IMR-90 (cell line): ENCODE data around the gene FARP1. TPM values are rescaled to one million over a fixed set of nuclear protein-coding genes. Genes with fewer than 3 reads are reported as not detected.

Experiments
- ATAC-seq: fragments of 200-7000 bp; cut with Tn5 transposase; 2 replicates; pipeline ENCODE4 v1.9.1; 2020; ENCODE audit warnings: low read depth, mild to moderate bottlenecking, moderate library complexity
- BruUV-seq: library from RNA; stranded (reverse); fragments of 400-500 nt; replicated peaks from 2 replicates; lab custom pipeline; 2021; lab: Mats Ljungman, UMichigan
- CTCF ChIA-PET: fragments of 300-600 bp; formaldehyde crosslinking; extraction: SDS; loops from one replicate; lab custom pipeline; 2021; ENCODE audit warnings: antibody characterized with exemption; lab: Yijun Ruan, JAX
- POLR2A ChIA-PET: fragments of 300-600 bp; sonication (Branson Sonifier 250); formaldehyde crosslinking; loops from one replicate; lab custom pipeline; 2022; ENCODE audit warnings: antibody characterized with exemption; ENCODE audit not compliant: unreplicated experiment; lab: Charles Lee
- DNase-seq: peaks from one replicate; pipeline ENCODE4 v3.0.0; 2013
- H2AFZ ChIP-seq: replicated peaks from 2 replicates; pipeline ENCODE3; 2013; ENCODE audit warnings: low read length, mild to moderate bottlenecking; ENCODE audit not compliant: poor library complexity
- H2AK5ac ChIP-seq: 2 replicates; pipeline ENCODE4 v1.6.1; 2013; ENCODE audit warnings: low read depth, low read length, inconsistent platforms
- H2AK9ac ChIP-seq: replicated peaks from 2 replicates; pipeline ENCODE3; 2013; ENCODE audit warnings: mild to moderate bottlenecking, low read depth, low read length, moderate library complexity; ENCODE audit not compliant: poor library complexity
- H2BK120ac ChIP-seq: 2 replicates; pipeline ENCODE4 v1.6.1; 2013; ENCODE audit warnings: low read depth, low read length, inconsistent platforms
- H2BK15ac ChIP-seq: 3 replicates; pipeline ENCODE4 v1.6.1; 2013; ENCODE audit warnings: low read depth, low read length, inconsistent platforms
- H2BK20ac ChIP-seq: 2 replicates; pipeline ENCODE4 v1.6.1; 2013; ENCODE audit warnings: low read depth, mild to moderate bottlenecking, inconsistent platforms, low read length, moderate library complexity
- H2BK5ac ChIP-seq: 2 replicates; pipeline ENCODE4 v1.6.1; 2013; ENCODE audit warnings: mild to moderate bottlenecking, low read depth, low read length, inconsistent platforms; ENCODE audit not compliant: poor library complexity, severe bottlenecking
- H3K14ac ChIP-seq: replicated peaks from 2 replicates; pipeline ENCODE4 v1.6.1; 2013; ENCODE audit warnings: low read depth, low read length, inconsistent platforms
- H3K18ac ChIP-seq: 2 replicates; pipeline ENCODE4 v1.6.1; 2013; ENCODE audit warnings: low read depth, low read length, control low read depth
- H3K23ac ChIP-seq: 2 replicates; pipeline ENCODE4 v1.6.1; 2013; ENCODE audit warnings: low read depth, low read length, inconsistent platforms
- H3K27ac ChIP-seq: 2 replicates; pipeline ENCODE4 v1.5.1; 2013; ENCODE audit warnings: mild to moderate bottlenecking, control low read depth, low read length; ENCODE audit not compliant: insufficient read depth
- H3K27me3 ChIP-seq: 2 replicates; pipeline ENCODE4 v1.6.1; 2013; ENCODE audit warnings: low read length; ENCODE audit not compliant: control insufficient read depth, insufficient read depth
- H3K36me3 ChIP-seq: 2 replicates; pipeline ENCODE4 v1.6.1; 2013; ENCODE audit warnings: low read length, mixed read lengths; ENCODE audit not compliant: control insufficient read depth, insufficient read depth
- H3K4ac ChIP-seq: 2 replicates; pipeline ENCODE4 v1.6.1; 2013; ENCODE audit warnings: low read depth, low read length, inconsistent platforms
- H3K4me1 ChIP-seq: 2 replicates; pipeline ENCODE4 v1.6.1; 2013; ENCODE audit warnings: low read length, mixed read lengths; ENCODE audit not compliant: control insufficient read depth, insufficient read depth
- H3K4me2 ChIP-seq: 2 replicates; pipeline ENCODE4 v1.6.1; 2013; ENCODE audit warnings: low read depth, mild to moderate bottlenecking, control low read depth, low read length, moderate library complexity
- H3K4me3 ChIP-seq: 2 replicates; pipeline ENCODE4 v1.5.1; 2013; ENCODE audit warnings: low read depth, mild to moderate bottlenecking, control low read depth, low read length, moderate library complexity; ENCODE audit not compliant: insufficient read depth
- H3K56ac ChIP-seq: 2 replicates; pipeline ENCODE4 v1.6.1; 2013; ENCODE audit warnings: low read length, inconsistent platforms; ENCODE audit not compliant: insufficient read depth; ENCODE audit errors: extremely low read depth
- H3K79me1 ChIP-seq, 2 experiments: 2 replicates each; pipeline ENCODE4 v1.6.1; 2013; ENCODE audit warnings: low read length in 2 of 2, inconsistent platforms in 1 of 2, low read depth in 1 of 2
- H3K9ac ChIP-seq: 2 replicates; pipeline ENCODE4 v1.6.1; 2013; ENCODE audit warnings: low read depth, low read length, control low read depth
- H3K9me1 ChIP-seq: 2 replicates; pipeline ENCODE4 v1.6.1; 2013; ENCODE audit warnings: low read length, inconsistent platforms; ENCODE audit not compliant: insufficient read depth
- H3K9me3 ChIP-seq: 2 replicates; pipeline ENCODE4 v1.6.1; 2013; ENCODE audit warnings: low read length; ENCODE audit not compliant: control insufficient read depth, insufficient read depth
- H4K20me1 ChIP-seq: 2 replicates; pipeline ENCODE4 v1.6.1; 2013; ENCODE audit warnings: low read length, inconsistent platforms; ENCODE audit not compliant: insufficient read depth
- H4K5ac ChIP-seq: 2 replicates; pipeline ENCODE4 v1.6.1; 2013; ENCODE audit warnings: mild to moderate bottlenecking, low read depth, low read length, control low read depth
- H4K8ac ChIP-seq, 2 experiments: 2 replicates each; pipeline ENCODE4 v1.6.1; 2013; ENCODE audit warnings: low read depth in 2 of 2, low read length in 2 of 2, control low read depth in 1 of 2, inconsistent platforms in 1 of 2
- H4K91ac ChIP-seq: 2 replicates; pipeline ENCODE4 v1.6.1; 2013; ENCODE audit warnings: low read depth, low read length, inconsistent platforms; ENCODE audit not compliant: insufficient read depth
- BHLHE40 ChIP-seq: fragments of 150-350 bp; IDR thresholded peaks from 2 replicates; pipeline ENCODE4 v1.6.1; 2016; ENCODE audit warnings: mild to moderate bottlenecking, low read depth, low read length
- CEBPB ChIP-seq: IDR thresholded peaks from 2 replicates; pipeline ENCODE4 v1.6.1; 2012; ENCODE audit warnings: low read depth, low read length, improper control_type of control experiment
- CHD1 ChIP-seq: IDR thresholded peaks from 2 replicates; pipeline ENCODE4 v1.6.1; 2012; ENCODE audit warnings: low read depth, low read length, improper control_type of control experiment
- FOS ChIP-seq: fragments of 150-350 bp; IDR thresholded peaks from 2 replicates; pipeline ENCODE4 v1.6.1; 2016; ENCODE audit warnings: low read depth, low read length
- MAFK ChIP-seq: IDR thresholded peaks from 2 replicates; pipeline ENCODE4 v1.6.1; 2012; ENCODE audit warnings: low read depth, low read length, improper control_type of control experiment
- MAZ ChIP-seq: IDR thresholded peaks from 2 replicates; pipeline ENCODE4 v1.6.1; 2012; ENCODE audit warnings: low read depth, mild to moderate bottlenecking, low read length, improper control_type of control experiment, moderate library complexity, borderline replicate concordance
- MXI1 ChIP-seq: IDR thresholded peaks from 2 replicates; pipeline ENCODE4 v1.6.1; 2012; ENCODE audit warnings: low read depth, mild to moderate bottlenecking, low read length, moderate library complexity, borderline replicate concordance
- NFE2L2 ChIP-seq: fragments of 150-350 bp; IDR thresholded peaks from 2 replicates; pipeline ENCODE4 v1.6.1; 2016; ENCODE audit warnings: low read depth, mild to moderate bottlenecking, low read length
- POLR2A ChIP-seq: IDR thresholded peaks from 2 replicates; pipeline ENCODE4 v1.6.1; 2012; ENCODE audit warnings: mild to moderate bottlenecking, low read depth, low read length
- RAD21 ChIP-seq: IDR thresholded peaks from 2 replicates; pipeline ENCODE4 v1.6.1; 2012; ENCODE audit warnings: low read length, improper control_type of control experiment
- RCOR1 ChIP-seq: IDR thresholded peaks from 2 replicates; pipeline ENCODE4 v1.6.1; 2012; ENCODE audit warnings: mild to moderate bottlenecking, low read length, improper control_type of control experiment; ENCODE audit not compliant: insufficient replicate concordance
- RFX5 ChIP-seq: IDR thresholded peaks from 2 replicates; pipeline ENCODE4 v1.8.0; 2012; ENCODE audit warnings: low read depth, mild to moderate bottlenecking, low read length, moderate library complexity
- SMC3 ChIP-seq: fragments of 150-350 bp; IDR thresholded peaks from 2 replicates; pipeline ENCODE4 v1.6.1; 2016; ENCODE audit warnings: low read depth, mild to moderate bottlenecking, antibody characterized with exemption, low read length, moderate library complexity
- WGBS, 2 experiments: methylation state at CpG; one replicate each; pipeline versions ENCODE4 v1.1.5 to v1.1.7; 2013; ENCODE audit warnings: missing lambda C conversion rate in 2 of 2; ENCODE audit not compliant: insufficient read length in 1 of 2; ENCODE audit errors: extremely low coverage in 2 of 2; 5-methylcytosine and 5-hydroxymethylcytosine counted together
- dilution Hi-C: fragments of 300-500 bp; cut with HindIII; formaldehyde crosslinking; loops from one replicate; pipeline ENCODE4 v1.14.3; 2018; ENCODE audit warnings: low sequenced_read_pairs; ENCODE audit not compliant: unreplicated experiment
- in situ Hi-C: fragments of 300-500 bp; cut with MboI; formaldehyde crosslinking; loops from 3 replicates; pipeline ENCODE4 v1.14.3; 2019; ENCODE audit warnings: low sequenced_read_pairs, inconsistent platforms, mixed read lengths
- intact Hi-C: fragments of 100-400 bp; cut with micrococcal nuclease; formaldehyde crosslinking; loops from 2 replicates; pipeline ENCODE4 v1.10.0; 2022
- polyA plus RNA-seq, 3 experiments: library from polyadenylated mRNA; depleted of rRNA; stranded (reverse); fragments of >200 nt; gene quantifications; 2 replicates each; pipeline ENCODE4 v1.2.3, GENCODE V29; 2012; ENCODE audit warnings: low replicate concordance in 1 of 3
- total RNA-seq: library from RNA; depleted of rRNA; stranded (reverse); fragments of >200 nt; gene quantifications from 2 replicates; pipeline ENCODE4 v1.2.3, GENCODE V29; 2012
- TF ChIP-seq, protein P1 (sequence below): conservative IDR thresholded peaks from 2 replicates; pipeline ENCODE4 v1.5.1; 2012; ENCODE audit warnings: mild to moderate bottlenecking, low read depth, low read length, improper control_type of control experiment
- TF ChIP-seq, protein P2 (sequence below): fragments of 150-350 bp; IDR thresholded peaks from 2 replicates; pipeline ENCODE4 v1.6.1; 2017; ENCODE audit warnings: mild to moderate bottlenecking, antibody characterized with exemption, low read length, low read depth
- TF ChIP-seq, protein P3 (sequence below): fragments of 150-350 bp; IDR thresholded peaks from 2 replicates; pipeline ENCODE4 v1.6.1; 2016; ENCODE audit warnings: low read depth, mild to moderate bottlenecking, low read length, moderate library complexity, borderline replicate concordance

FARP1 gene
- total and polyA plus RNA-seq, 2 of the 4 experiments (the other 2 are of a cell fraction) = 39.6 to 57.0 TPM

DNA sequence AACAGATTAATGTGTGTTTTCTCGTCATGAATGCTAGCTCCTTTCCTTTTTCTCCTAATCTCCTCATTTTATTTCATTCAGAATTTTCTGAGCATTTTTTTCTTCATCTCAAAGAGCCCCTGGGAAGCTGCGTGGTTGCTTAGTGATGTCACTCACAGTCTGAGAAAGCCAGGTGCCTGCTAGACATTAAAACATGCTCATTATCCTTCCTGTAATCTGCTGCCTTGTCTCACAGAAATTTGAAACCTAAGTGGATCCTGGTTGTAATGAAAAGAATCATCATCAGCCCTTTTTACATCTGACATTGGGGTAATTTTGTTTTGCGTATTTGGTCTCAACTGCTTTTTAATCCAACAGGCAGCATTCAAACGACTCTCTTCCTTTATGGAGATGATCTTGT, 142.4 kb downstream of the FARP1 start:
- intact Hi-C loops = no loop called here
- no peak overlapping the region for H3K4ac ChIP-seq
- peaks cover 19% of the 10 kb centered on the region for H3K9me1 ChIP-seq
- peaks cover 6% of the 10 kb centered on the region; the same call in 1 of the 2 replicates for H3K36me3 ChIP-seq
- no peak overlapping the region for H2BK15ac ChIP-seq
- H2BK5ac ChIP-seq = no peak overlapping the region
- H3K9me3 ChIP-seq = no peaks in the 10 kb centered on the region
- no peak overlapping the region for H2BK20ac ChIP-seq
- ChIA-PET POLR2A (no interaction called here), CTCF (no interaction called here)
- H4K5ac ChIP-seq = no peak overlapping the region
- H2AK5ac ChIP-seq = no peak overlapping the region
- DNase-seq = peak; percentile 49
- no peak overlapping the region; the same call in 1 of the 2 replicates for H3K23ac ChIP-seq
- no peak overlapping the region for H4K91ac ChIP-seq
- in situ Hi-C loops = no loop called here
- no peak overlapping the region for H3K14ac ChIP-seq
- no CpG with 5 or more reads among the region's 4 CpGs for WGBS, 2 experiments
- no peak for ATAC-seq
- no peaks in the 10 kb centered on the region for H3K27me3 ChIP-seq
- no peak for TF ChIP-seq CHD1
- no peak for TF ChIP-seq SMC3
- no peak for TF ChIP-seq RAD21
- TF ChIP-seq MAZ = no peak
- TF ChIP-seq, protein P1, sequence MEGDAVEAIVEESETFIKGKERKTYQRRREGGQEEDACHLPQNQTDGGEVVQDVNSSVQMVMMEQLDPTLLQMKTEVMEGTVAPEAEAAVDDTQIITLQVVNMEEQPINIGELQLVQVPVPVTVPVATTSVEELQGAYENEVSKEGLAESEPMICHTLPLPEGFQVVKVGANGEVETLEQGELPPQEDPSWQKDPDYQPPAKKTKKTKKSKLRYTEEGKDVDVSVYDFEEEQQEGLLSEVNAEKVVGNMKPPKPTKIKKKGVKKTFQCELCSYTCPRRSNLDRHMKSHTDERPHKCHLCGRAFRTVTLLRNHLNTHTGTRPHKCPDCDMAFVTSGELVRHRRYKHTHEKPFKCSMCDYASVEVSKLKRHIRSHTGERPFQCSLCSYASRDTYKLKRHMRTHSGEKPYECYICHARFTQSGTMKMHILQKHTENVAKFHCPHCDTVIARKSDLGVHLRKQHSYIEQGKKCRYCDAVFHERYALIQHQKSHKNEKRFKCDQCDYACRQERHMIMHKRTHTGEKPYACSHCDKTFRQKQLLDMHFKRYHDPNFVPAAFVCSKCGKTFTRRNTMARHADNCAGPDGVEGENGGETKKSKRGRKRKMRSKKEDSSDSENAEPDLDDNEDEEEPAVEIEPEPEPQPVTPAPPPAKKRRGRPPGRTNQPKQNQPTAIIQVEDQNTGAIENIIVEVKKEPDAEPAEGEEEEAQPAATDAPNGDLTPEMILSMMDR = no peak
- TF ChIP-seq, protein P2, sequence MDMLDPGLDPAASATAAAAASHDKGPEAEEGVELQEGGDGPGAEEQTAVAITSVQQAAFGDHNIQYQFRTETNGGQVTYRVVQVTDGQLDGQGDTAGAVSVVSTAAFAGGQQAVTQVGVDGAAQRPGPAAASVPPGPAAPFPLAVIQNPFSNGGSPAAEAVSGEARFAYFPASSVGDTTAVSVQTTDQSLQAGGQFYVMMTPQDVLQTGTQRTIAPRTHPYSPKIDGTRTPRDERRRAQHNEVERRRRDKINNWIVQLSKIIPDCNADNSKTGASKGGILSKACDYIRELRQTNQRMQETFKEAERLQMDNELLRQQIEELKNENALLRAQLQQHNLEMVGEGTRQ = no peak
- no peak for TF ChIP-seq NFE2L2
- TF ChIP-seq RCOR1 = no peak
- no peak for TF ChIP-seq MXI1
- TF ChIP-seq CEBPB = no peak
- TF ChIP-seq, protein P3, sequence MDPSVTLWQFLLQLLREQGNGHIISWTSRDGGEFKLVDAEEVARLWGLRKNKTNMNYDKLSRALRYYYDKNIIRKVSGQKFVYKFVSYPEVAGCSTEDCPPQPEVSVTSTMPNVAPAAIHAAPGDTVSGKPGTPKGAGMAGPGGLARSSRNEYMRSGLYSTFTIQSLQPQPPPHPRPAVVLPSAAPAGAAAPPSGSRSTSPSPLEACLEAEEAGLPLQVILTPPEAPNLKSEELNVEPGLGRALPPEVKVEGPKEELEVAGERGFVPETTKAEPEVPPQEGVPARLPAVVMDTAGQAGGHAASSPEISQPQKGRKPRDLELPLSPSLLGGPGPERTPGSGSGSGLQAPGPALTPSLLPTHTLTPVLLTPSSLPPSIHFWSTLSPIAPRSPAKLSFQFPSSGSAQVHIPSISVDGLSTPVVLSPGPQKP = no peak
- TF ChIP-seq POLR2A = no peak
- TF ChIP-seq FOS = no peak
- no peak for TF ChIP-seq RFX5
- no peak for TF ChIP-seq MAFK
- no peak for TF ChIP-seq BHLHE40
- no peak overlapping the region for H3K56ac ChIP-seq
- no peak overlapping the region for H3K9ac ChIP-seq
- no peak overlapping the region for H3K4me2 ChIP-seq
- no peak overlapping the region for H2AK9ac ChIP-seq
- peaks cover 22% of the 10 kb centered on the region for H4K20me1 ChIP-seq
- H4K8ac ChIP-seq = no peak overlapping the region
- peaks cover 45 to 81% of the 10 kb centered on the region in 2 experiments for H3K79me1 ChIP-seq
- H3K4me3 ChIP-seq = no peak overlapping the region
- H2BK120ac ChIP-seq = no peak overlapping the region
- no TSS peak for BruUV-seq
- H2AFZ ChIP-seq = no peak overlapping the region
- H3K4me1 ChIP-seq = peaks cover 6% of the 10 kb centered on the region; the same call in 1 of the 2 replicates
- dilution Hi-C loops = no loop called here
- H3K27ac ChIP-seq = no peak overlapping the region
- H3K18ac ChIP-seq = no peak overlapping the region
